ENCODE results near the gene CNTLN. TPM values are rescaled to one million over a fixed set of nuclear protein-coding genes. Genes with fewer than 3 reads are reported as not detected.

The CNTLN gene
- total and polyA plus RNA-seq, 2 donors (not counting 1 experiment from before 2014, with no cell fraction given): 0.30 to 0.94 TPM

GRCh38 chr9:17339156-17339555 lies 204.3 kb downstream of the CNTLN start:
- no peaks in the 10 kb centered on the region for H3K4me1 ChIP-seq (ENCODE audit: control insufficient read depth in 2 of 2, insufficient read depth in 2 of 2, low read length in 2 of 2)
- no peak overlapping the region for H2AFZ ChIP-seq (ENCODE audit: insufficient read depth, low read depth, low read length, poor library complexity, severe bottlenecking)
- H3K27me3 ChIP-seq (replicated peaks in 1 of 4; ENCODE audit: control extremely low read depth in 1 of 4, control insufficient read depth in 3 of 4, insufficient read depth in 4 of 4, low read length in 3 of 4): no peaks in the 10 kb centered on the region
- Mint-ChIP-seq H3K27me3 (no peaks in the 10 kb centered on the region), H3K4me3 (no peak overlapping the region), H3K9me3 (ENCODE audit: insufficient read depth) (no peaks in the 10 kb centered on the region), H3K4me1 (no peaks in the 10 kb centered on the region), H3K27ac (no peak overlapping the region)
- H3K4me3 ChIP-seq (ENCODE audit: control extremely low read depth in 1 of 5, extremely low read depth in 1 of 5, insufficient read depth in 1 of 5, low read depth in 2 of 5, low read length in 4 of 5): no peak overlapping the region
- intact Hi-C loops (cut with micrococcal nuclease): no loop called here
- H3K36me3 ChIP-seq (replicated peaks in 1 of 2; ENCODE audit: control extremely low read depth in 1 of 2, control insufficient read depth in 1 of 2, extremely low read depth in 1 of 2, insufficient read depth in 2 of 2, low read length in 1 of 2): no peaks in the 10 kb centered on the region
- ATAC-seq (ENCODE audit: low read depth) (no peak), DNase-seq (no peak)
- no peaks in the 10 kb centered on the region for H3K79me2 ChIP-seq (ENCODE audit: control insufficient read depth, insufficient read depth, low read length)
- no peak overlapping the region for H3K9ac ChIP-seq (ENCODE audit: low read length)
- H4K20me1 ChIP-seq (ENCODE audit: control insufficient read depth, insufficient read depth, low read length, poor library complexity, severe bottlenecking): no peaks in the 10 kb centered on the region
- ChIA-PET POLR2A (no interaction called here), CTCF (no interaction called here)
- H3K9me3 ChIP-seq (ENCODE audit: control extremely low read depth in 1 of 3, control insufficient read depth in 2 of 3, insufficient read depth in 1 of 3, low read length in 2 of 3): no peaks in the 10 kb centered on the region
- no peak overlapping the region for H3K4me2 ChIP-seq (replicated peaks; ENCODE audit: low read depth, low read length, poor library complexity, severe bottlenecking)
- no peak overlapping the region for H3K27ac ChIP-seq (ENCODE audit: low read length in 2 of 2)
- no peak for TF ChIP-seq CTCF (IDR thresholded peaks at IDR 0.05)
- no peak for TF ChIP-seq EZH2 (IDR thresholded peaks at IDR 0.05; ENCODE audit: borderline replicate concordance, insufficient read depth, low read depth, low read length, poor library complexity, severe bottlenecking)

GRCh38 chr9:17342696-17343095 lies 207.9 kb downstream of the CNTLN start:
- Mint-ChIP-seq H3K4me3 (no peak overlapping the region), H3K27ac (no peak overlapping the region), H3K4me1 (no peaks in the 10 kb centered on the region), H3K9me3 (ENCODE audit: insufficient read depth) (no peaks in the 10 kb centered on the region), H3K27me3 (no peaks in the 10 kb centered on the region)
- no peaks in the 10 kb centered on the region for H3K4me1 ChIP-seq (ENCODE audit: control insufficient read depth in 2 of 2, insufficient read depth in 2 of 2, low read length in 2 of 2)
- H3K4me3 ChIP-seq (ENCODE audit: control extremely low read depth in 1 of 5, extremely low read depth in 1 of 5, insufficient read depth in 1 of 5, low read depth in 2 of 5, low read length in 4 of 5): no peak overlapping the region
- no peak for TF ChIP-seq EZH2 (IDR thresholded peaks at IDR 0.05; ENCODE audit: borderline replicate concordance, insufficient read depth, low read depth, low read length, poor library complexity, severe bottlenecking)
- TF ChIP-seq CTCF (IDR thresholded peaks at IDR 0.05): no peak
- H3K27me3 ChIP-seq (replicated peaks in 1 of 4; ENCODE audit: control extremely low read depth in 1 of 4, control insufficient read depth in 3 of 4, insufficient read depth in 4 of 4, low read length in 3 of 4): no peaks in the 10 kb centered on the region
- H4K20me1 ChIP-seq (ENCODE audit: control insufficient read depth, insufficient read depth, low read length, poor library complexity, severe bottlenecking): no peaks in the 10 kb centered on the region
- intact Hi-C loops (cut with micrococcal nuclease): no loop called here
- H3K4me2 ChIP-seq (replicated peaks; ENCODE audit: low read depth, low read length, poor library complexity, severe bottlenecking): no peak overlapping the region
- H3K27ac ChIP-seq (ENCODE audit: low read length in 2 of 2): no peak overlapping the region
- ChIA-PET POLR2A (no interaction called here), CTCF (no interaction called here)
- ATAC-seq (ENCODE audit: low read depth) (no peak), DNase-seq (no peak)
- no peak overlapping the region for H3K9ac ChIP-seq (ENCODE audit: low read length)
- H3K36me3 ChIP-seq (replicated peaks in 1 of 2; ENCODE audit: control extremely low read depth in 1 of 2, control insufficient read depth in 1 of 2, extremely low read depth in 1 of 2, insufficient read depth in 2 of 2, low read length in 1 of 2): no peaks in the 10 kb centered on the region
- no peak overlapping the region for H2AFZ ChIP-seq (ENCODE audit: insufficient read depth, low read depth, low read length, poor library complexity, severe bottlenecking)
- 100% methylated on average over 4 of the region's 4 CpGs for WGBS (ENCODE audit: insufficient coverage)
- H3K79me2 ChIP-seq (ENCODE audit: control insufficient read depth, insufficient read depth, low read length): no peaks in the 10 kb centered on the region
- H3K9me3 ChIP-seq (ENCODE audit: control extremely low read depth in 1 of 3, control insufficient read depth in 2 of 3, insufficient read depth in 1 of 3, low read length in 2 of 3): no peaks in the 10 kb centered on the region
